Body of pancreas (tissue), 4 donors: ENCODE measurements around the gene NCF4.

Experiments used
- CTCF ChIP-seq, 7 experiments: fragments of 450-650 bp in 4 of 7; fragments of 200-600 bp in 3 of 7; sonication (generic) in 3 of 7; IDR thresholded peaks; one replicate each; pipeline ENCODE4 v1.5.1; 2016 to 2019; ENCODE audit warnings: antibody characterized with exemption in 7 of 7
- POLR2A ChIP-seq, 3 donors: fragments of 450-650 bp; IDR thresholded peaks; one replicate each; pipeline ENCODE4 v1.6.1; 2016; ENCODE audit warnings: antibody characterized with exemption in 3 of 3, mild to moderate bottlenecking in 2 of 3

DNA sequence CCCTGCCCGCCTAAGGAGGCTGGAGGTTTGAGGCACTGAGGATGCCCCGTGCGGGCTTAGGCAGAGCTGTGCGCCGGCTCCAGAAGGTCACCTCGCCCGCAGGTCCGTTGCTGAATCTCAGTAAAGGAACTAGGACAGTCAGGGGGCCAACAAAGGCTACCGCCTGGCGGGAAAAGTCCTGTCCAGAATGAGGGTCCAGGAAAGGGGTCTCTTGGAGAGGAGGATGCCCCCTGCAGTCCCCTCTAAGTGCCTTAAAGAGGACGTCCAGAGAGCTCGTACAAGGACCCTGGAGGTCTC lies 44.5 kb upstream of the NCF4 start:
- no peak for TF ChIP-seq CTCF (IDR thresholded peaks at IDR 0.05)
- TF ChIP-seq POLR2A (IDR thresholded peaks at IDR 0.05), result no peak
